PC-9 (cell line): Measurements from ENCODE around the gene CGN. TPM values are rescaled to one million over a fixed set of nuclear protein-coding genes. Genes with fewer than 3 reads are reported as not detected.

Experiments
- BruUV-seq: library from RNA; stranded (reverse); fragments of 400-500 nt; replicated peaks from 2 replicates; lab custom pipeline; 2021; lab: Mats Ljungman, UMichigan
- CTCF ChIA-PET: fragments of 300-600 bp; sonication (Branson Sonifier 250); formaldehyde crosslinking; loops from one replicate; lab custom pipeline; 2022; ENCODE audit warnings: antibody characterized with exemption; lab: Charles Lee
- POLR2A ChIA-PET: fragments of 300-600 bp; sonication (Branson Sonifier 250); formaldehyde crosslinking; loops from one replicate; lab custom pipeline; 2022; ENCODE audit warnings: antibody characterized with exemption; ENCODE audit not compliant: unreplicated experiment; lab: Charles Lee
- DNase-seq, 2 experiments: peaks; one replicate each; pipeline versions ENCODE4 v3.0.0 to v3.0.0-alpha.2; 2015 to 2022; ENCODE audit warnings: mixed read lengths in 1 of 2
- H2AFZ ChIP-seq: fragments of 200-600 bp; sonication (generic); 2 replicates; pipeline ENCODE4 v1.8.1; 2017; ENCODE audit warnings: antibody characterized with exemption
- H3F3A ChIP-seq: fragments of 200-600 bp; sonication (generic); 2 replicates; pipeline ENCODE4 v1.8.1; 2017; ENCODE audit warnings: antibody characterized with exemption, mild to moderate bottlenecking, low read depth; ENCODE audit not compliant: insufficient read depth
- H3K27ac ChIP-seq: fragments of 200-600 bp; sonication (generic); 2 replicates; pipeline ENCODE4 v1.6.1; 2016; ENCODE audit warnings: mixed run types
- H3K27me3 ChIP-seq: fragments of 200-600 bp; sonication (generic); 2 replicates; pipeline ENCODE4 v1.6.1; 2016; ENCODE audit warnings: low read depth, mixed run types; ENCODE audit not compliant: insufficient read depth
- H3K36me3 ChIP-seq: fragments of 200-600 bp; sonication (generic); 2 replicates; pipeline ENCODE4 v1.6.1; 2016; ENCODE audit warnings: low read depth, mixed run types
- H3K4me1 ChIP-seq: fragments of 200-600 bp; sonication (generic); replicated peaks from 2 replicates; pipeline ENCODE4 v1.6.1; 2016; ENCODE audit warnings: mixed run types; ENCODE audit not compliant: insufficient read depth
- H3K4me2 ChIP-seq: fragments of 200-600 bp; sonication (generic); 2 replicates; pipeline ENCODE4 v1.6.1; 2017; ENCODE audit warnings: mixed run types
- H3K4me3 ChIP-seq: fragments of 200-600 bp; sonication (generic); 2 replicates; pipeline ENCODE4 v1.6.1; 2016; ENCODE audit warnings: mixed run types
- H3K79me2 ChIP-seq: fragments of 200-600 bp; sonication (generic); 2 replicates; pipeline ENCODE4 v1.6.1; 2017; ENCODE audit warnings: low read depth, mixed run types
- H3K9me2 ChIP-seq: fragments of 200-600 bp; sonication (generic); 2 replicates; pipeline ENCODE4 v1.8.1; 2017; ENCODE audit warnings: mild to moderate bottlenecking; ENCODE audit not compliant: insufficient read depth
- H3K9me3 ChIP-seq: fragments of 200-600 bp; sonication (generic); 2 replicates; pipeline ENCODE4 v1.8.1; 2016; ENCODE audit warnings: low read depth; ENCODE audit not compliant: insufficient read depth
- H4K20me1 ChIP-seq: fragments of 200-600 bp; sonication (generic); 2 replicates; pipeline ENCODE4 v1.8.1; 2017; ENCODE audit not compliant: insufficient read depth
- CTCF ChIP-seq: fragments of 200-600 bp; sonication (generic); conservative IDR thresholded peaks from 2 replicates; pipeline ENCODE4 v1.6.1; 2017; ENCODE audit warnings: mixed run types, antibody characterized with exemption, mild to moderate bottlenecking, moderate library complexity
- EZH2 ChIP-seq: fragments of 200-600 bp; sonication (generic); IDR thresholded peaks from 2 replicates; pipeline ENCODE4 v1.8.0; 2017; ENCODE audit warnings: antibody characterized with exemption, low read depth
- intact Hi-C: fragments of 100-400 bp; cut with micrococcal nuclease; formaldehyde crosslinking; loops from one replicate; pipeline ENCODE4 v1.10.0; 2022; ENCODE audit not compliant: unreplicated experiment
- microRNA-seq: library from miRNA; unstranded; fragments of <30 nt; microRNA quantifications from one replicate; pipeline ENCODE4 v1.2.0, GENCODE V29; 2021; ENCODE audit warnings: borderline number of aligned reads, borderline replicate concordance
- total RNA-seq: library from RNA; stranded (reverse); gene quantifications from 2 replicates; pipeline ENCODE4 v1.2.3, GENCODE V29; 2021

The CGN gene
- total RNA-seq, 1 experiment from 2014 or later = 30.3 TPM

GRCh38 chr1:151584780-151585179, 73.6 kb downstream of the CGN start:
- no peak overlapping the region for H3K4me3 ChIP-seq
- H3K36me3 ChIP-seq = peaks cover 30% of the 10 kb centered on the region
- POLR2A ChIA-PET = interaction anchor here (0.7 kb wide), 1 partner anchor 31 kb away, joined by 3 read pairs; no protein-coding TSS in a partner anchor
- BruUV-seq = no TSS peak
- CTCF ChIA-PET = no interaction called here
- peak overlapping the region; percentile 65 for H3K4me2 ChIP-seq
- H3K9me2 ChIP-seq = no peaks in the 10 kb centered on the region
- intact Hi-C loops = loop anchor here (1.0 kb wide), 1 partner anchor 37 kb away; no protein-coding TSS in a partner anchor
- peaks cover 45% of the 10 kb centered on the region for H3F3A ChIP-seq
- H3K79me2 ChIP-seq = no peaks in the 10 kb centered on the region
- H4K20me1 ChIP-seq = no peaks in the 10 kb centered on the region
- H3K4me1 ChIP-seq = peaks cover 70% of the 10 kb centered on the region
- H2AFZ ChIP-seq = no peak overlapping the region
- no peak for DNase-seq
- TF ChIP-seq CTCF (no peak), EZH2 (no peak)
- H3K27me3 ChIP-seq = no peaks in the 10 kb centered on the region
- peak overlapping the region; percentile 79 for H3K27ac ChIP-seq
- no peaks in the 10 kb centered on the region for H3K9me3 ChIP-seq

DNA sequence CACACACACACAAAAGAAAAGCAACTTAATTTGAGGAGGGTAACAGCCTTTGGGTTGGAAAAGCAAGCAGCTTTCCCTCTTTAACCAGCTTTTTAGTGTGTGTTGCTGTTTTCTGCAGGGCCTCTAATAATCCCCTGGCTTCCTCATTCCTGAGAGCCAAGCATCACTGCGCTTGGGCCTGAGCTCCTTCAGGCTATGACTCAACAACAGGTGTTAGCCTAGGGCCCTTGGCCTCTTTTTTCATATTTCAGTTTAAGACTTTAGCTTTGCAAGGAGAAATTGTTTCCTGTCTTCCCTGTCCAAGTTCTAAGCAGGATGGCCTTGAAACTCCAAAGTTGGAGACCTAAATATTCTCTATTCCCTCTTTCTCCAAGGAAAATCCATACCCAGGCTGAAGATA, 74.4 kb downstream of the CGN start:
- peak; percentile 72 to 93 for DNase-seq
- Histone ChIP-seq H3K27me3 (no peaks in the 10 kb centered on the region), H4K20me1 (no peaks in the 10 kb centered on the region), H3K79me2 (no peaks in the 10 kb centered on the region), H3K9me2 (no peaks in the 10 kb centered on the region), H3K4me2 (peak overlapping the region; percentile 65), H2AFZ (no peak overlapping the region), H3K9me3 (no peaks in the 10 kb centered on the region), H3K4me3 (no peak overlapping the region), H3K27ac (peak overlapping the region; percentile 79), H3F3A (peaks cover 43% of the 10 kb centered on the region), H3K4me1 (peaks cover 62% of the 10 kb centered on the region), H3K36me3 (peaks cover 21% of the 10 kb centered on the region)
- no TSS peak for BruUV-seq
- POLR2A ChIA-PET = interaction anchor here (0.5 to 1.0 kb wide), 6 partner anchors 9 to 95 kb away, joined by 3 to 6 read pairs (median 4); no protein-coding TSS in a partner anchor
- 0 out of 2 replicates have a peak, but pooled peaks have one; percentile 2 for TF ChIP-seq CTCF
- no peak for TF ChIP-seq EZH2
- CTCF ChIA-PET = interaction anchor here (0.6 kb wide), 1 partner anchor 317 kb away, joined by 9 read pairs; no protein-coding TSS in a partner anchor
- intact Hi-C loops = loop anchor here (1.0 kb wide), 1 partner anchor 38 kb away; no protein-coding TSS in a partner anchor

Small RNA genes lying within 50 kb of the gene (microRNA-seq; reads per million reads assigned to microRNA genes)
- gene MIR554 = not detected

Other genes starting within 250 kb of the CGN start
- 26.6 and 28.7 TPM in 2 replicates for gene ZNF687, start 229.1 kb upstream of the CGN start, total RNA-seq
- 40.0 and 44.3 TPM in 2 replicates for gene PI4KB, start 184.0 kb upstream of the CGN start, total RNA-seq
- gene RFX5, start 164.1 kb upstream of the CGN start, total RNA-seq = 73.6 and 75.7 TPM in 2 replicates
- 11.3 and 18.4 TPM in 2 replicates for gene SELENBP1, start 138.7 kb upstream of the CGN start, total RNA-seq
- 334 and 345 TPM in 2 replicates for gene PSMB4, start 111.8 kb upstream of the CGN start, total RNA-seq
- gene POGZ, start 51.9 kb upstream of the CGN start, total RNA-seq = 63.3 and 71.0 TPM in 2 replicates
- 35.3 and 40.2 TPM in 2 replicates for gene TUFT1, start 28.9 kb downstream of the CGN start, total RNA-seq
- 24.6 and 40.1 TPM in 2 replicates for gene SNX27, start 100.7 kb downstream of the CGN start, total RNA-seq
- gene CELF3, start 205.4 kb downstream of the CGN start, total RNA-seq = not detected in 2 replicates
- gene RIIAD1, start 210.1 kb downstream of the CGN start, total RNA-seq = not detected in 2 replicates